GM23338 (cell line): ENCODE measurements around the gene PRMT7. TPM values are rescaled to one million over a fixed set of nuclear protein-coding genes. Genes with fewer than 3 reads are reported as not detected.

Experiments used
- ATAC-seq: fragments of 200-7000 bp; cut with Tn5 transposase; 3 replicates; pipeline ENCODE4 v1.9.1; 2020
- DNase-seq: peaks from one replicate; pipeline ENCODE4 v3.0.0-alpha.2; 2015; ENCODE audit warnings: low spot score
- H2AFZ ChIP-seq: fragments of 200-600 bp; sonication (generic); 2 replicates; pipeline ENCODE4 v1.8.0; 2016; ENCODE audit warnings: antibody characterized with exemption, mild to moderate bottlenecking, moderate library complexity
- H3F3A ChIP-seq: fragments of 200-600 bp; sonication (generic); replicated peaks from 2 replicates; pipeline ENCODE4 v1.8.0; 2017; ENCODE audit warnings: antibody characterized with exemption, mixed run types, low read depth
- H3K27ac ChIP-seq: fragments of 200-600 bp; sonication (generic); 2 replicates; pipeline ENCODE4 v1.6.1; 2016; ENCODE audit warnings: low read depth
- H3K27me3 ChIP-seq: fragments of 200-600 bp; sonication (generic); 2 replicates; pipeline ENCODE4 v1.8.0; 2016; ENCODE audit warnings: mild to moderate bottlenecking, mixed run types, moderate library complexity; ENCODE audit not compliant: insufficient read depth
- H3K36me3 ChIP-seq: fragments of 200-600 bp; sonication (generic); 2 replicates; pipeline ENCODE4 v1.8.0; 2016; ENCODE audit warnings: mild to moderate bottlenecking; ENCODE audit not compliant: insufficient read depth
- H3K4me1 ChIP-seq: fragments of 200-600 bp; sonication (generic); 2 replicates; pipeline ENCODE4 v1.8.0; 2016; ENCODE audit warnings: mild to moderate bottlenecking, moderate library complexity; ENCODE audit not compliant: insufficient read depth
- H3K4me2 ChIP-seq: fragments of 200-600 bp; sonication (generic); 2 replicates; pipeline ENCODE4 v1.7.1; 2017; ENCODE audit warnings: mixed run types
- H3K4me3 ChIP-seq: fragments of 200-600 bp; sonication (generic); 2 replicates; pipeline ENCODE4 v1.6.1; 2016; ENCODE audit warnings: mixed run types
- H3K79me2 ChIP-seq: fragments of 200-600 bp; sonication (generic); replicated peaks from 2 replicates; pipeline ENCODE4 v1.8.0; 2017; ENCODE audit warnings: mild to moderate bottlenecking; ENCODE audit not compliant: insufficient read depth
- H3K9me2 ChIP-seq: fragments of 200-600 bp; sonication (generic); 2 replicates; pipeline ENCODE4 v1.8.0; 2017; ENCODE audit not compliant: insufficient read depth
- H4K20me1 ChIP-seq: fragments of 200-600 bp; sonication (generic); replicated peaks from 2 replicates; pipeline ENCODE4 v1.8.0; 2017; ENCODE audit warnings: mild to moderate bottlenecking; ENCODE audit not compliant: insufficient read depth
- H3K27ac Mint-ChIP-seq: 2 replicates; pipeline ENCODE4 v1.8.0; 2020; ENCODE audit warnings: inconsistent platforms, mild to moderate bottlenecking, moderate library complexity, mixed read lengths
- H3K27me3 Mint-ChIP-seq: 3 replicates; pipeline ENCODE4 v1.8.0; 2022; ENCODE audit warnings: low read depth, mild to moderate bottlenecking, moderate library complexity, mixed read lengths, inconsistent platforms; ENCODE audit not compliant: insufficient read depth, poor library complexity
- H3K36me3 Mint-ChIP-seq: 3 replicates; pipeline ENCODE4 v1.8.0; 2021; ENCODE audit warnings: low read depth, mild to moderate bottlenecking, inconsistent platforms, moderate library complexity, mixed read lengths
- H3K4me1 Mint-ChIP-seq: 3 replicates; pipeline ENCODE4 v1.8.0; 2020; ENCODE audit warnings: mild to moderate bottlenecking, inconsistent platforms, mixed read lengths
- H3K4me3 Mint-ChIP-seq: 3 replicates; pipeline ENCODE4 v1.8.0; 2021; ENCODE audit warnings: moderate library complexity, mild to moderate bottlenecking, inconsistent platforms, mixed read lengths
- H3K9me3 Mint-ChIP-seq: 3 replicates; pipeline ENCODE4 v1.8.0; 2020; ENCODE audit warnings: moderate library complexity, mild to moderate bottlenecking, inconsistent platforms, mixed read lengths
- CREB1 ChIP-seq: fragments of 250-450 bp; sonication (Bioruptor Pico); IDR thresholded peaks from 2 replicates; pipeline ENCODE4 v1.5.0; 2020; ENCODE audit warnings: low read depth, mild to moderate bottlenecking, moderate library complexity
- CTCF ChIP-seq, 2 experiments: fragments of 200-600 bp in 1 of 2; sonication (generic) in 1 of 2; conservative IDR thresholded peaks; 2 replicates each; pipeline versions ENCODE4 v1.5.1 to v1.6.1; 2016 to 2017; ENCODE audit warnings: antibody characterized with exemption in 2 of 2, low read depth in 2 of 2, mild to moderate bottlenecking in 2 of 2, moderate library complexity in 1 of 2
- ETS1 ChIP-seq: IDR thresholded peaks from 2 replicates; pipeline ENCODE4 v1.6.1; 2016; ENCODE audit warnings: antibody characterized with exemption
- EZH2 ChIP-seq: fragments of 200-600 bp; sonication (generic); IDR thresholded peaks from one replicate; pipeline ENCODE4 v1.8.0; 2017; ENCODE audit warnings: antibody characterized with exemption, mild to moderate bottlenecking, low read depth; ENCODE audit not compliant: unreplicated experiment
- EZH2phosphoT487 ChIP-seq: fragments of 200-600 bp; sonication (generic); IDR thresholded peaks from one replicate; pipeline ENCODE4 v1.8.1; 2018; ENCODE audit warnings: antibody characterized with exemption; ENCODE audit not compliant: unreplicated experiment
- JUNB ChIP-seq: IDR thresholded peaks from one replicate; pipeline ENCODE4 v1.6.1; 2016; ENCODE audit warnings: antibody characterized with exemption; ENCODE audit not compliant: unreplicated experiment
- NANOG ChIP-seq: IDR thresholded peaks from 2 replicates; pipeline ENCODE4 v1.6.1; 2016; ENCODE audit warnings: antibody characterized with exemption, borderline replicate concordance
- POLR2AphosphoS5 ChIP-seq: IDR thresholded peaks from 2 replicates; pipeline ENCODE4 v1.6.1; 2016; ENCODE audit warnings: antibody characterized with exemption, low read depth
- REST ChIP-seq: IDR thresholded peaks from one replicate; pipeline ENCODE4 v1.6.1; 2018; ENCODE audit warnings: antibody characterized with exemption; ENCODE audit not compliant: unreplicated experiment
- STAT1 ChIP-seq: IDR thresholded peaks from one replicate; pipeline ENCODE4 v1.6.1; 2016; ENCODE audit warnings: antibody characterized with exemption; ENCODE audit not compliant: unreplicated experiment
- ZNF114 ChIP-seq: fragments of 250-450 bp; sonication (Bioruptor Pico); IDR thresholded peaks from 2 replicates; pipeline ENCODE4 v1.5.0; 2020; ENCODE audit warnings: mild to moderate bottlenecking, moderate library complexity
- ZNF331 ChIP-seq: fragments of 250-450 bp; sonication (Bioruptor Pico); IDR thresholded peaks from 2 replicates; pipeline ENCODE4 v1.5.0; 2020; ENCODE audit warnings: low read depth, mild to moderate bottlenecking, moderate library complexity
- ZNF462 ChIP-seq: fragments of 250-450 bp; sonication (Bioruptor Pico); IDR thresholded peaks from 2 replicates; pipeline ENCODE4 v1.5.0; 2020; ENCODE audit warnings: mild to moderate bottlenecking, moderate library complexity
- polyA plus RNA-seq: library from polyadenylated mRNA; unstranded; fragments of >200 nt; fragmentation: Nextera tagmentation; extraction: Ambion mirVana; gene quantifications from 2 replicates; pipeline ENCODE4 v1.2.1, GENCODE V29; 2016
- total RNA-seq: library from RNA; depleted of rRNA; stranded (reverse); fragments of >200 nt; shearing (Covaris generic); gene quantifications from 2 replicates; pipeline ENCODE4 v1.2.3, GENCODE V29; 2014

Gene PRMT7
- total and polyA plus RNA-seq, 2 experiments from 2014 or later = 20.2 to 65.3 TPM

GRCh38 chr16:68370581-68371275 is 59.9 kb downstream of the PRMT7 start:
- no peaks in the 10 kb centered on the region for H3K36me3 Mint-ChIP-seq
- Histone ChIP-seq H3K79me2 (no peaks in the 10 kb centered on the region), H3K4me3 (no peak overlapping the region), H3K4me1 (no peaks in the 10 kb centered on the region), H3K36me3 (no peaks in the 10 kb centered on the region), H4K20me1 (no peaks in the 10 kb centered on the region), H3F3A (no peaks in the 10 kb centered on the region), H3K4me2 (no peak overlapping the region), H3K27ac (no peak overlapping the region), H3K27me3 (no peaks in the 10 kb centered on the region), H2AFZ (no peak overlapping the region), H3K9me2 (no peaks in the 10 kb centered on the region)
- no peak overlapping the region for H3K4me3 Mint-ChIP-seq
- no peak for TF ChIP-seq STAT1
- TF ChIP-seq ZNF331 (CRISPR knock-in tag) = no peak
- no peak for TF ChIP-seq EZH2phosphoT487
- no peak for TF ChIP-seq CREB1
- TF ChIP-seq JUNB = no peak
- TF ChIP-seq ZNF114 (CRISPR knock-in tag) = no peak
- no peak for TF ChIP-seq NANOG
- TF ChIP-seq EZH2 = no peak
- TF ChIP-seq REST = no peak
- TF ChIP-seq POLR2AphosphoS5 = no peak
- no peak for TF ChIP-seq ETS1
- TF ChIP-seq CTCF (conservative IDR thresholded peaks at IDR 0.05; ENCODE audit: low read depth in 2 of 2) = no peak
- no peak for TF ChIP-seq ZNF462 (CRISPR knock-in tag)
- H3K9me3 Mint-ChIP-seq = no peaks in the 10 kb centered on the region
- no peak overlapping the region for H3K27ac Mint-ChIP-seq
- peaks cover 26% of the 10 kb centered on the region for H3K4me1 Mint-ChIP-seq
- no peak for DNase-seq
- H3K27me3 Mint-ChIP-seq = peaks cover 16% of the 10 kb centered on the region
- ATAC-seq = no peak
